ENCODE measurements around the gene HMGCS2. TPM values are rescaled to one million over a fixed set of nuclear protein-coding genes. Genes with fewer than 3 reads are reported as not detected.
"Not testable (repeated sequence)": the region's sequence is repeated elsewhere in the genome, so short reads cannot be mapped to it uniquely, and the experiment has no call there.

HMGCS2 gene
- total RNA-seq, 1 donor from 2014 or later: 0.32 TPM

- Histone ChIP-seq H3K27ac (no peak overlapping the region), H3K9me3 (no peaks in the 10 kb centered on the region)
- no peak for TF ChIP-seq CTCF (IDR thresholded peaks at IDR 0.05)
Observed at GRCh38 chr1:119790451-119791198, 21.9 kb upstream of the HMGCS2 start.

GRCh38 chr1:119787776-119788175 is 19.1 kb upstream of the HMGCS2 start:
- TF ChIP-seq CTCF (IDR thresholded peaks at IDR 0.05): no peak
- Histone ChIP-seq H3K4me1 (peaks cover 36% of the 10 kb centered on the region), H3K9me3 (no peaks in the 10 kb centered on the region), H3K27ac (no peak overlapping the region), H3K27me3 (ENCODE audit: low read depth) (no peaks in the 10 kb centered on the region), H3K36me3 (no peaks in the 10 kb centered on the region), H3K4me3 (no peak overlapping the region)
- ATAC-seq (peak; percentile 61 to 75), DNase-seq (no peak)
- intact Hi-C loops (cut with DNase I): no loop called here

More at GRCh38 chr1:119790451-119791198, 21.9 kb upstream of the HMGCS2 start:
- DNase-seq: no peak
- Histone ChIP-seq H3K4me1 (peaks cover 10% of the 10 kb centered on the region), H3K4me3 (no peak overlapping the region), H3K27me3 (ENCODE audit: low read depth) (no peaks in the 10 kb centered on the region), H3K36me3 (no peaks in the 10 kb centered on the region)
- no peak for ATAC-seq
- intact Hi-C loops (cut with DNase I): no loop called here

- ATAC-seq; H3K27me3 ChIP-seq (ENCODE audit: low read depth); H3K36me3 ChIP-seq; H3K9me3 ChIP-seq; intact Hi-C loops (cut with DNase I); DNase-seq; H3K4me3 ChIP-seq: not testable (repeated sequence)
- Histone ChIP-seq H3K27ac (peak overlapping the region; percentile 25), H3K4me1 (peaks cover 36% of the 10 kb centered on the region)
Observed at GRCh38 chr1:119786473-119787050, 17.9 kb upstream of the HMGCS2 start.

GRCh38 chr1:119786046-119786445 is 17.3 kb upstream of the HMGCS2 start:
- ATAC-seq: not testable (repeated sequence)

GRCh38 chr1:119784191-119784781 is 15.6 kb upstream of the HMGCS2 start:
- TF ChIP-seq CTCF (IDR thresholded peaks at IDR 0.05): no peak
- ATAC-seq (peak; percentile 69 to 77), DNase-seq (peak; percentile 85)
- intact Hi-C loops (cut with DNase I): no loop called here
- H3K4me1 ChIP-seq: peaks cover 40% of the 10 kb centered on the region
- H3K27me3 ChIP-seq (ENCODE audit: low read depth): no peaks in the 10 kb centered on the region
- no peaks in the 10 kb centered on the region for H3K36me3 ChIP-seq
- H3K9me3 ChIP-seq: no peaks in the 10 kb centered on the region
- peak overlapping the region; percentile 3 for H3K27ac ChIP-seq
- H3K4me3 ChIP-seq: no peak overlapping the region

More at GRCh38 chr1:119786046-119786445, 17.3 kb upstream of the HMGCS2 start:
- H3K36me3 ChIP-seq; intact Hi-C loops (cut with DNase I); H3K9me3 ChIP-seq; H3K4me3 ChIP-seq; H3K27ac ChIP-seq; DNase-seq; H3K27me3 ChIP-seq (ENCODE audit: low read depth): not testable (repeated sequence)
- H3K4me1 ChIP-seq: peaks cover 36% of the 10 kb centered on the region

GRCh38 chr1:119783354-119784185 is 14.9 kb upstream of the HMGCS2 start:
- Histone ChIP-seq H3K9me3 (no peaks in the 10 kb centered on the region), H3K27ac (no peak overlapping the region), H3K36me3 (no peaks in the 10 kb centered on the region), H3K4me1 (peaks cover 43% of the 10 kb centered on the region), H3K27me3 (ENCODE audit: low read depth) (no peaks in the 10 kb centered on the region), H3K4me3 (no peak overlapping the region)
- DNase-seq: no peak
- ATAC-seq: no peak
- no peak for TF ChIP-seq CTCF (IDR thresholded peaks at IDR 0.05)
- intact Hi-C loops (cut with DNase I): no loop called here

Measured in lower lobe of right lung (tissue), 2 donors.